ENCODE results near the gene B4GALNT4. TPM values are rescaled to one million over a fixed set of nuclear protein-coding genes. Genes with fewer than 3 reads are reported as not detected.
"Not testable (repeated sequence)": the region's sequence is repeated elsewhere in the genome, so short reads cannot be mapped to it uniquely, and the experiment has no call there.

B4GALNT4 gene
- total RNA-seq, 1 experiment from 2014 or later, result 56.0 TPM

DNA sequence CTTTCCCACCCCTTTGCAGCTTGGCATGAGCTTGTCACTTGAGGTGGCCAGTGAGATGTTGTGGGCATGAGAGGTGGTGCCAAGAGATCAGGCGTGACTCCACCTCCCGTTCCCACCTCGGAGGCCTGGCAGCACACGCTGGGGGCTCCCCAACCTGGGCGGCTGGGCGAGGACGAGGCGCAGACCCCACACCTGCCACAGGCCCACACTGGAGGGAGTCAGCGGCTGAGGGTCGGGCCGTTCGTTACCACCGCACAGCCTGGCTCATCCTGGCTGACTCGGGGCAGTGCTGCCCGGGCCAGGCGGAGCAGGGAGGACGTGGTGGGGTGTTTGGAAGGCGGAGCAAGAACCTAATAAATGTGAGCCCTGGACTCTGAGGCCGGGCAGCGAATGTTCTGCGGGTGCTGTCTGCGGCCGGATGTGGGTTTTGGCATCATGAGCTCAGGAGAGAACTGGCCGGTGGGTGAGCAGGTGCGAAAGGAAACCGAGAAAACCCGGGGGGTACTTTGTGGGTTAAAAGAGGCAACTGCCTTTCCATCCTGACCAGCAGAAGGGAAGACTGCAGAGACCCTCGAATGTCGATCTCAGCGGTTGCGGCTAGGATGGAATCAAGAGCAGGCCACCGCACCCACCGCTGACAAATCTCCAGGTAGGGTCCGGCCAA, 38.5 kb upstream of the B4GALNT4 start:
- DNase-seq, result peak; percentile 29
- Histone ChIP-seq H3K36me3 (replicated peaks; ENCODE audit: control insufficient read depth, insufficient read depth, low read length) (no peaks in the 10 kb centered on the region), H3K27me3 (ENCODE audit: control insufficient read depth, insufficient read depth, low read length) (no peaks in the 10 kb centered on the region), H3K4me3 (ENCODE audit: insufficient read depth, low read depth, low read length) (no peak overlapping the region)

DNA sequence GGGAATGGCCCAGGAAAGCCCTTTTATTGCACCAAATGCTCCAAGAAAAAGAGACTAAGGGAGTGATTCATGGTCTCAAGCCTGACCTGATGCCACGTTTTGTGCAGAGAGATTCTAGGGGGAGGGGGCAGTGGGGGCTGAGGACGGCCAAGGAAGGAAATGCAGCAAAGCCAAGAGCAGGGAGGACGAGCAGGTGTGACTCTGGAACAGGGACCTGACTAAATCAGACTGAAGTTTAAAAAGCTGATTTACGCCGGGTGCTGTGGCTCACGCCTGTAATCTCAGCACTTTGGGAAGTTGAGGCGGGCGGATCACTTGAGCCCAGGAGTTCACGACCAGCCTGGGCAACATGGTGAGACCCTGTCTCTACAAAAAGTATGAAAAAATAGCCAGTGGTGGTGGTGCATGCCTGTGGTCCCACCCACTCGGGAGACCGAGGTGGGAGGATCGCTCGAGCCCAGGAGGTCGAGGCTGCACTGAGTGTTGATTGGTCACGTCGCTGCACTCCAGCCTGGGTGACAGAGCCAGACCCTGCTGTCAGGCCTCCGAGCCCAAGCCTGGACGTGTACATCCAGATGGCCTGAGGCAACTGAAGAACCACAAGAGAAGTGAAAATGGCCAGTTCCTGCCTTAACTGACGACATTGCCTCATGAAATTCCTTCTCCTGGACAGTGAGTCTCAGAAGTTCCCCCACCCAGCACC, 37.8 kb upstream of the B4GALNT4 start:
- no peaks in the 10 kb centered on the region for H3K36me3 ChIP-seq (replicated peaks; ENCODE audit: control insufficient read depth, insufficient read depth, low read length)
- H3K4me3 ChIP-seq (ENCODE audit: insufficient read depth, low read depth, low read length), result no peak overlapping the region
- H3K27me3 ChIP-seq (ENCODE audit: control insufficient read depth, insufficient read depth, low read length), result no peaks in the 10 kb centered on the region
- no peak for DNase-seq

DNA sequence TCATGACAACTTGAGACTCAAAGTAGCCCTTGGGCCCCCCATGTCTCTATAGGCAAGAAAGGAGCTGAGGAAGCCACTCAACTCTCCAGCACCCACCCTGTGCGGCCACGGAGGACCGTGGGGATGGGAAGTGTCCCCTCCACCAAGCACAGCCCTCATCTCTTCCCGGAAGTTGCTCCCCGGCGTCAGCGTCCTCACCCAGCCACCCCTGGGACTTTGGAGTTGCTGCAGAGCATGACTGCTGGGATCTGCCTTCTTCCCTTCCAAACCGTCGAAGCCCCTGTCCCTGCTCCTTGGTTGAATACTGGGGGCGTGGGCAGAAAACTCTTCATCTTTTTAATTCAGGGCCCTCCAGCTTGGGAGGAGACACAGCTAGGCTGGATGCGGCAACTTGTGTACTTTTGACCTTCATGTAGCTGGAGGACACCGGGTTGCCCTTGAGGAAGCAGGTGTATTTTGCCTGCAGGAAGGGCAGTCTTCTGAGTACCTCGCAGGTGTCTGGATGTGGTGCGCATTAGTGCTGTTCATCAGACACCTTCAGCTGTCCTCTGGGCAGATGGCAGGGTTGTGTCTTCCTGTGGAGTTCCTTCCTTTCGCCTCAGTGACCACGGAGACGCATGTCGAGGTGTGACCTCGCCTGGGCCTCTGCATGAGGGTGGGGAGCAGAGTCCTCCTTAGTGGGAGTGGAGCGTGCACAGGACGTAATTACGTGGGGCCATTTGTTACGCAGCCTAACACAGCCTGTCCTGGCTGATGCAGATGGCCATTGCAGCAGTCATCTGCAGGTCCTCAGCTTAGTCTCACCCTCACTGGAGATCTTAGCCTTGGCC, 36.4 kb upstream of the B4GALNT4 start:
- Histone ChIP-seq H3K4me3 (ENCODE audit: insufficient read depth, low read depth, low read length) (no peak overlapping the region), H3K27me3 (ENCODE audit: control insufficient read depth, insufficient read depth, low read length) (no peaks in the 10 kb centered on the region), H3K36me3 (replicated peaks; ENCODE audit: control insufficient read depth, insufficient read depth, low read length) (no peaks in the 10 kb centered on the region)
- DNase-seq, result no peak

DNA sequence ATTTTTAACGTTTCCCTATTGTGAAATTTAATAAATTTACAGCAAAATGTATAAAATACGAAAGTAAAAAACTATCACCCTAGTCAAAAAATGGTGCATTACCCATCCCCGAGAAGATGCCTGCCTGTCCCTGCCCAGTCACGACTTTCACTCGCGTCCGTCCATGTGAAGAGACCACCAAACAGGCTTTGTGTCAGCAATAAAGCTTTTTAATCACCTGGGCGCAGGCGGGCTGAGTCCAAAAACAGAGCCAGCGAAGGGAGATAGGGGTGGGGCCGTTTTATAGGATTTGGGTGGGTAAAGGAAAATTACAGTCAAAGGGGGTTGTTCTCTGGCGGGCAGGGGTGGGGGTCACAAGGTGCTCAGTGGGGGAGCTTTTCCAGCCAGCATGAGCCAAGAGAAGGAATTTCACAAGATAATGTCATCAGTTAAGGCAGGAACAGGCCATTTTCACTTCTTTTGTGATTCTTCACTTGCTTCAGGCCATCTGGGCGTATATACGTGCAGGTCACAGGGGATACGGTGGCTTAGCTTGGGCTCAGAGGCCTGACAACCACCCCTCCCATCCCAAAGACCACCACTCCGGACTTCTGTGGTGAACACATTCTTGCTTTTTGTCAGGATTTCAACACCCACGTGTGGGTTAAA, 35.6 kb upstream of the B4GALNT4 start:
- not testable (repeated sequence) for H3K4me3 ChIP-seq (ENCODE audit: insufficient read depth, low read depth, low read length); DNase-seq; H3K27me3 ChIP-seq (ENCODE audit: control insufficient read depth, insufficient read depth, low read length); H3K36me3 ChIP-seq (replicated peaks; ENCODE audit: control insufficient read depth, insufficient read depth, low read length)

DNA sequence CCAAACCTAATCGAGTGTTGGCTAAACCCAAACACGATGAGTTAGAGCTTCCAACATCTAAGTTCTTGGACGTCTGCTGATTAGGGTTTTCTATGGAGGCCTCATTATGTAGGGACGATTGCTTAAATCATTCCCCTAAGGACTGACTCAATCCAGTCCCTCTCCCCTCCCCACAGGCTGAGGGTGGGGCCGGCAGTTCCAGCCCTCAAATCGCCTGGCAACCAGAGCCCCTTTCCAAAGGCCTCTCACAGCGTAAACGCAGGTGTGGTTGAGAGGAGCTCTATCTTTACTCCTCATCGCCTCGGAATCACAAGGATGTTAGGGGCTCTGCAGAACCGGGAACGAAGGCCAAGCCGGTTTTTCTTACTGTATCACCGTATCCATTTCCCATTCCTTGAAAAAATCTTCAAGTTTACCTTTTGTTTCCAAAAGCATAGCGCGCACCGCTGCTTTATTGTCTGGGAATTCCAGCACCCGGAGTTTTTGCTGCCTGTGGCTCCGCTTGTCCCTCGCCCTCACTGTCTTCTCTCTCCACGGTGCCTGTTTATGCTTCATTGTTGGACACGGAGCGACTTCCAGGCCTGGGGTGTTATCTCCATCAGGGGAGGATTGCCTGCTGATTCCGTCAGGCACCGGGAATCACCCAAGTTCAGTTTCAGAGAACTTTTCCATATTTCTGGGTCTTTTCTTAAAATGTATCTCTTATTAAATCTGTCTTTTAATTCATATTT, 34.9 kb upstream of the B4GALNT4 start:
- peak; percentile 84 for DNase-seq
- H3K4me3 ChIP-seq (ENCODE audit: insufficient read depth, low read depth, low read length), result no peak overlapping the region
- H3K36me3 ChIP-seq (replicated peaks; ENCODE audit: control insufficient read depth, insufficient read depth, low read length), result no peaks in the 10 kb centered on the region
- H3K27me3 ChIP-seq (ENCODE audit: control insufficient read depth, insufficient read depth, low read length), result no peaks in the 10 kb centered on the region

DNA sequence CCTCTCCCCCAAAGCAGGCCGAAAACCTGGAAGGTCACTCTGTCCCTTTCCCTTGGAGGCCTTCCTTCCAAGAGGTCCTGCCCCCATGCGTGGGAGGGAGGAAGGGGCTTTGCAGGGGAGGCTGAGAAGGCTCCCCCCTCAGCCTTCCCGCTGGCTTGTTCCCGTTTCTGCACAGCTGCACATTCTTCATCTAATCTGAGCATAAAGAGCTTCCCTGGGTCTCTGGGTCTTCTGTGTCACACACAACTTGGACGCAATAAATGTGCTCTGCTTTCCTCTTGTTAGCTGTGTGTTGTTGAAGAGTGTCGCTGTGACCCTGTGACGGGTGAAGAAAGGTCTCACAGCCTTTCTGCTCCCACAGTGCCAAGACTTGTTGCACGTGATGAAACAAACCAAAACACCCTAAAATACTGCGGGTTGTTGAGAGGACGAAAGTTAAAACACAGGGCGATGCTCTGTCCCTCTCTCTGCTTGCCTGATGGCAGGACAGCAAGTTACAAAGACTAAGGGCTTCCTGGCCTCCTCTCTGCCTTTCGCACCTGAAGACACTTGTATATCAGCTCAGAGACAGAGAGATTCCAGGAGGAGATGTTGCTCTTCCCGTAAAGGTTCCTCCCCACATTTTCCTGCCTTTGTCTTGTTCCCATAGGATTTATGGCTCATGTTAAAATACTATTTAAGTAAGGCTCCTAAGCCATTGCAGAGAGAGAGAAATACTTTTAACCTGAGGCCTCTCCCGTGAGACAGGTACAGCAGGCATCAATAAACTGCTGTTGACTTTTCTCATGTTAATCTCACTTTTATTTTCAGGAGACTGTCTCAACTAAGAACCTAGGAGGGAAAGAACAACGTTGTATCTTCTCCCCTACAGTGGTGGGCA, 33.3 kb upstream of the B4GALNT4 start:
- H3K36me3 ChIP-seq (replicated peaks; ENCODE audit: control insufficient read depth, insufficient read depth, low read length), result no peaks in the 10 kb centered on the region
- no peak overlapping the region for H3K4me3 ChIP-seq (ENCODE audit: insufficient read depth, low read depth, low read length)
- DNase-seq, result no peak
- H3K27me3 ChIP-seq (ENCODE audit: control insufficient read depth, insufficient read depth, low read length), result no peaks in the 10 kb centered on the region

DNA sequence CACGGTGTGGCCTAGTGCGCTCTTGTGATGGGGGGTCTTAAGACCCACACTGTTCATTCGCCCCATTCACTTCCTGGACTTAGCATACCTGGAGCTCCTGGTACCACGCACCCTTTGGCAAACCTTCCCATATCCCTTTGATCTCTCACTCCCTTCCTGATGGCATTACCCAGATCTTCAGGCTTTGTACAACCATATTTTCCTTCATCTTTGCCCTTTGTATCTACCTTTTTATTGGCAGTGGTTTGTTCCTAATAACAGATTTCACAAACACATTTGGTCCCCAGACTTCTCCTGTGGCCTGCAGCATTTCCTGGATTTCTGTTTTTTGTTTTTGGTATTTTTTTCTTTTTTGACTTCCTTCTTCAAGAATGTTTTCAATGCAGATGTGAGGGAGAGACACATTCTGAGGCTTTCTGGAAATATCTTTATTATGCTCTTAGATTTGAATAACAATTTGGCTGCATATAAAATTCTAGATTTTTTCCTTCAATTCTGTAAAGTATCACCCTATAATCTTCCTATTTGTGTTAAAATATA, 32.6 kb upstream of the B4GALNT4 start:
- no peaks in the 10 kb centered on the region for H3K27me3 ChIP-seq (ENCODE audit: control insufficient read depth, insufficient read depth, low read length)
- H3K4me3 ChIP-seq (ENCODE audit: insufficient read depth, low read depth, low read length), result no peak overlapping the region
- no peaks in the 10 kb centered on the region for H3K36me3 ChIP-seq (replicated peaks; ENCODE audit: control insufficient read depth, insufficient read depth, low read length)
- DNase-seq, result no peak

DNA sequence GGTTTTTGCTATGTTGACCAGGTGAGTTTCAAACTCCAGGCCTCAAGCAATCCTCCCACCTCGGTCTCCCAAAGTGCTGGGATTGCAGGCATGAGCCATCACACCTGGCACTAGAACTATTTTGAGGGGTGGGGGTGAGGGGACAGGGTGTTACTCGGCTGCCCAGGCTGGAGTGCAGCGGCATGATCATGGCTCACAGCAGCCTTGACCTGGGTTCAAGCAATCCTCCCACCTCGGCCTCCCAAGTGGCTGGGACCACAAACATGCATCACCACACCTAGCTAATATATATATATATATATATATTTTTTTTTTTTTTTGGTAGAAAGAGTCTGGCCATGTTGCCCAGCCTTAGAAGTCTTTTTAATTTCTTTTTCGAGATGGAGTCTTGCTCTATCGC, 31.6 kb upstream of the B4GALNT4 start:
- no peak overlapping the region for H3K4me3 ChIP-seq (ENCODE audit: insufficient read depth, low read depth, low read length)
- H3K27me3 ChIP-seq (ENCODE audit: control insufficient read depth, insufficient read depth, low read length), result no peaks in the 10 kb centered on the region
- H3K36me3 ChIP-seq (replicated peaks; ENCODE audit: control insufficient read depth, insufficient read depth, low read length), result no peaks in the 10 kb centered on the region
- DNase-seq, result no peak

DNA sequence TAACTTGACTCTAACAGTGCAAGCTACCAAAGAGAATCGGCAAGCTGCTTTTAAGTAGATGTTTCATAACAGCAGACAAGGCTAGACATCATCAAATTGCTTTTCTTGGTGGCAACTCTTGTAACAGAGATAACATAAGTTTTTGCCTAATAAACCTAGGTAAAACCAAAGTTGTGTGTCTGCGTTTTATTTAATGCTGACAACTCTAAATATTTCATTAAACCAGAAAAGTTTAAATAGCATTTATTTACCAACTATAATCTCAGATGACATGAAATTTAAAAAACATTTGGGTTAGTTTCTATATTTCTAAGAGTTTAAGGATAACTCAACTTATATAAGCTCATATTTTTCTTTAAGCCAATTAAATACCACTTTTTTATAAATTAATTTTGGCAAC, 29.3 kb upstream of the B4GALNT4 start:
- H3K4me3 ChIP-seq (ENCODE audit: insufficient read depth, low read depth, low read length), result no peak overlapping the region
- no peaks in the 10 kb centered on the region for H3K36me3 ChIP-seq (replicated peaks; ENCODE audit: control insufficient read depth, insufficient read depth, low read length)
- no peak for DNase-seq
- no peaks in the 10 kb centered on the region for H3K27me3 ChIP-seq (ENCODE audit: control insufficient read depth, insufficient read depth, low read length)

DNA sequence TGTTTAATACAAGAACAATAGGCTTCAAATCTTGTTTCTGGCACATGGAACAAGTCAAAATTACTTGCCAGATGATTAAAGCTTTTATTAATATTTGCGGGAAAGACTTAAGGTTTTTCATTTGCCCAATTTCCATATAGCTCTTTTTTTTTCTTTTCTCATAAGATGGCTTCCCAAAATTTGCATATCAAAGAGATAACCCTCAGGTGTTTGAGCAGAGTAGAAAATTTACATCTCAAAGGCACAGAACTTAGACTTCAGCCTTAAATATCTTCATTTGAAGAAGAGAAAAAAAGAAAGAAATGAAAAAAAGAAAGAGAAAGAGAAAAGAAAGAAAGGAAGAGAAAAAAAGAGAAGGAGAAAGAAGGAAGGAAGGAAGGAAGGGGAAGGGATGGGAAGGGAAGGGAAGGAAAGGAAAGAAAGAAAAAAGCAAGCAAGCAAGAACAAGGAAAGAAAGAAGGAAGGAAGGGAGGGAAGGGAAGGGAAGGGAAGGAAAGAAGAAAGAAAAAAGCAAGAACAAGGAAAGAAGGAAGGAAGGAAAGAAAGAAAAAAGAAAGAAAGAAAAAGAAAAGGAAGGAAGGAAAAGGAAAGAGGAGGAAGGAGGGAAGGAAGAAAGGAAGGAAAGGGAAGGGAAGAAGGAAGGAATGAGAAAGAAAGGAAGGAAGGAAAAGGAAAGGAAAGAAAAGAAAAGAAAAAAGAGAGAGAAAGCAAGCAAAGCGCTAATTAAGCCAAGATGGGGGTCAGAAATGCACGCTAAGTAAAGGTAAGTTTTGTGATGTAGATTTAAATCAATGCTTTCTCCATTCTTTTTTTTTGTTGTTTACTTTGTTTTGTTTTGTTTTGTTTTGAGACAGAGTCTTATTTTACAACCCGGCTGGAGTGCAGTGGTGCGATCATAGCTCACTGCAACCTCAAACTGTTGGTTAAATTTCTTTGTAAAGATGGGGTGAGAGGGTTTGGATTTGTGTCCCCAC, 28.5 kb upstream of the B4GALNT4 start:
- H3K36me3 ChIP-seq (replicated peaks; ENCODE audit: control insufficient read depth, insufficient read depth, low read length), result no peaks in the 10 kb centered on the region
- no peak overlapping the region for H3K4me3 ChIP-seq (ENCODE audit: insufficient read depth, low read depth, low read length)
- no peak for DNase-seq
- H3K27me3 ChIP-seq (ENCODE audit: control insufficient read depth, insufficient read depth, low read length), result no peaks in the 10 kb centered on the region

DNA sequence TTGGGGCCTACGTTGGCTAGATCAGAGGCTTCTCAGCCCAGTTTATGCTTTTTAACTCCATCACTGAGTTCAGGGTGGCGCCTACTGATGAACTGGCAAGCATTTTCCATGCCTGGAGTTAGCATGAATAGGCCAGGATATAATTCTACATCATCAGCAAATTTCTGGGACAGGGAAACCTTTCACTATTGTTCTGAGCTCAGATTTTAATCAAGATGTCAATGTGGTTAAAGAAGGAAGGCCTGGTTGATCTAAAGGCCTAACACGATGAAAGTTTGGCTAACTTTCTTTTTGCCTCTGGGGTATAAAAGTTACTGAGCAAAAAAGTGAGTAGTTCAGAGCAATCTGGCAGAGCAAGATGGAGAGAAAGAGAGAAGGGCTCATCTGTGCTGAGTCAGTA, 27.0 kb upstream of the B4GALNT4 start:
- Histone ChIP-seq H3K27me3 (ENCODE audit: control insufficient read depth, insufficient read depth, low read length) (no peaks in the 10 kb centered on the region), H3K36me3 (replicated peaks; ENCODE audit: control insufficient read depth, insufficient read depth, low read length) (no peaks in the 10 kb centered on the region), H3K4me3 (ENCODE audit: insufficient read depth, low read depth, low read length) (no peak overlapping the region)
- DNase-seq, result no peak

DNA sequence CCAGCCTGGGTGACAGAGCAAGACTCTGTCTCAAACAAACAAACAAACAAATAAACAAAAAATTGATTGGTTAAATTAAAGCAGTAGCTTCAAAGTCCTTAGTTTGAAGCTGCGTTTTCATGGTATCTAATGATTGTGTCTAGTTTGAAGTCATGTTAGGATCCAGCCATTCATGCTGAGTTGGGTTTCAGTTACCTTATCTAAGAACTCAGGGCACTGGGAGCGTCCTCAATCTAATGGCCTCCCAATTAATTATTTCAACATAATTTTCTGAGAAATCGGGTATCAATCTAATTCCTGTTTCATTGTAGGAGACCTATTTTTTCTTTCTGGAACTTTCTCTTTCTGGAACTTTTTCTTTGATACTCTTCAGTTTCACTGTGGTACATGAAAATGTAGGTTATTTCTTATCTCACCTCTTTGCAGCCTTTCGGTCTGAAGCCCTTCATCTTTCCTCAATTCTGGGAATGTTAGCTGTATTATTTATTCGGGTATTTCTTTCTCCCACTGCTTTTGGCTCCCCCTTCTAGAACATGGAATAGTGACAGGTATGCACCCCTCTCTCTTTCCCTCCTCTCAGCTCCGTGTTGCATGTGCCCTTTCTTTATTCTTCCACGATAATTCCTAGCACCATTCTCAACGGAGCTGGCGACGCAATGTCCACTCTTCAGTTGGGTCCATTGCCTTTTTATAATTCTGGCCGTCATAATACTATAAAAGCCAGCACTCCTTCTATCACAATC, 24.3 kb upstream of the B4GALNT4 start:
- no peaks in the 10 kb centered on the region for H3K36me3 ChIP-seq (replicated peaks; ENCODE audit: control insufficient read depth, insufficient read depth, low read length)
- no peak overlapping the region for H3K4me3 ChIP-seq (ENCODE audit: insufficient read depth, low read depth, low read length)
- DNase-seq, result no peak
- H3K27me3 ChIP-seq (ENCODE audit: control insufficient read depth, insufficient read depth, low read length), result no peaks in the 10 kb centered on the region
